ENCODE results near the gene DIO2. TPM values are rescaled to one million over a fixed set of nuclear protein-coding genes. Genes with fewer than 3 reads are reported as not detected.

Gene DIO2
- total RNA-seq, 1 donor from 2014 or later, result 1.4 TPM

DNA sequence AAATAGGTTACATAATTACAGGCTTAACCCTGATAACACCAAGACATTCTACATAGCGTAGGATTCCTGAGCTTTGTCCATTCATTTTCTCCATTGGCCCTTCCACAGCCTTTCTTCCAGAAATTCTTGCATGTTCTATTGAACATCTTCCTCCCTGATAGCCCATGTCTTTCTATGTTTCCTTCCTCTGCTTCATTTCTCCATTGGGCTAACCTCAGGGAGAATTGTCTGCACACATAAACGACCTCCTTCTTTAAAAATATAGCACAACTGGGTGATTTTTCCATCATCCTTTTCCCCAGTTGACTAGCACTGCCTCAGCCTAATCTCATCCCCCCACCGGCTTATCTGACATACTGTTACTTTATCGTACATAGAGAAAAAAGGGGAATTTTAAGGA is 11.2 kb downstream of the DIO2 start:
- TF ChIP-seq, protein P1, sequence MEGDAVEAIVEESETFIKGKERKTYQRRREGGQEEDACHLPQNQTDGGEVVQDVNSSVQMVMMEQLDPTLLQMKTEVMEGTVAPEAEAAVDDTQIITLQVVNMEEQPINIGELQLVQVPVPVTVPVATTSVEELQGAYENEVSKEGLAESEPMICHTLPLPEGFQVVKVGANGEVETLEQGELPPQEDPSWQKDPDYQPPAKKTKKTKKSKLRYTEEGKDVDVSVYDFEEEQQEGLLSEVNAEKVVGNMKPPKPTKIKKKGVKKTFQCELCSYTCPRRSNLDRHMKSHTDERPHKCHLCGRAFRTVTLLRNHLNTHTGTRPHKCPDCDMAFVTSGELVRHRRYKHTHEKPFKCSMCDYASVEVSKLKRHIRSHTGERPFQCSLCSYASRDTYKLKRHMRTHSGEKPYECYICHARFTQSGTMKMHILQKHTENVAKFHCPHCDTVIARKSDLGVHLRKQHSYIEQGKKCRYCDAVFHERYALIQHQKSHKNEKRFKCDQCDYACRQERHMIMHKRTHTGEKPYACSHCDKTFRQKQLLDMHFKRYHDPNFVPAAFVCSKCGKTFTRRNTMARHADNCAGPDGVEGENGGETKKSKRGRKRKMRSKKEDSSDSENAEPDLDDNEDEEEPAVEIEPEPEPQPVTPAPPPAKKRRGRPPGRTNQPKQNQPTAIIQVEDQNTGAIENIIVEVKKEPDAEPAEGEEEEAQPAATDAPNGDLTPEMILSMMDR (IDR thresholded peaks at IDR 0.05), result no peak
- no peak overlapping the region for H3K27ac Mint-ChIP-seq (ENCODE audit: unreplicated experiment)
- no peaks in the 10 kb centered on the region for H3K27me3 Mint-ChIP-seq (ENCODE audit: low read depth)
- H3K4me1 Mint-ChIP-seq (ENCODE audit: low read depth), result no peaks in the 10 kb centered on the region
- H3K4me3 Mint-ChIP-seq (ENCODE audit: unreplicated experiment), result no peak overlapping the region
- no peaks in the 10 kb centered on the region for H3K36me3 Mint-ChIP-seq (ENCODE audit: low read depth)
- H3K9me3 Mint-ChIP-seq (ENCODE audit: low read depth), result no peaks in the 10 kb centered on the region
- DNase-seq (ENCODE audit: low spot score), result no peak

GRCh38 chr14:80188571-80188970 is 22.7 kb downstream of the DIO2 start:
- TF ChIP-seq, protein P1 (IDR thresholded peaks at IDR 0.05), result no peak
- Mint-ChIP-seq H3K36me3 (ENCODE audit: low read depth) (peaks cover 2% of the 10 kb centered on the region), H3K4me3 (ENCODE audit: unreplicated experiment) (no peak overlapping the region), H3K9me3 (ENCODE audit: low read depth) (peaks cover 3% of the 10 kb centered on the region), H3K4me1 (ENCODE audit: low read depth) (no peaks in the 10 kb centered on the region), H3K27ac (ENCODE audit: unreplicated experiment) (no peak overlapping the region), H3K27me3 (ENCODE audit: low read depth) (no peaks in the 10 kb centered on the region)
- no peak for DNase-seq (ENCODE audit: low spot score)

DNA sequence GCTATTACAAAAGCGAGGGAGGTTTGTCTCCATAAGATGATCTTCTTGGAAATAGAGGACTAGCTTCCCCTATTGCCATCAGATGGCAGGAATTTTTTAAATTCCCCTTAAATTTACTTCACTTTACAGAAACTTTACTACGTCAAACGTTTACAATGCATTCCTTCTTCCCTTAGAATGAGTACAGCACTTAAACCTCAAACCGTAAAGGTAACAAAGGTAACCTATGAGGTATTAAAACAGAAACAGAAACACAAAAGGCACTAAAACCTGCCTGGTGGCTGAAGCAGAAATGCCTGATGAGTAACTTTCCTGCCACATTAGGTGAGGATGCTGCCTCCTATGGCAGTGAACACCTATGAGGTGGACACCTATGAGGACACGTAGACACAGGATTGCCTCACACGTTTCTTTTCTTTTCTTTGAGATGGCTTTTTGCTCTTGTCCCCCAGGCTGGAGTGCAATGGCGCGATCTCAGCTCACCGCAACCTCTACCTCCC is 25.0 kb downstream of the DIO2 start:
- no peak overlapping the region for H3K4me3 Mint-ChIP-seq (ENCODE audit: unreplicated experiment)
- no peaks in the 10 kb centered on the region for H3K4me1 Mint-ChIP-seq (ENCODE audit: low read depth)
- H3K27ac Mint-ChIP-seq (ENCODE audit: unreplicated experiment), result no peak overlapping the region
- DNase-seq (ENCODE audit: low spot score), result no peak
- H3K27me3 Mint-ChIP-seq (ENCODE audit: low read depth), result no peaks in the 10 kb centered on the region
- TF ChIP-seq, protein P1 (IDR thresholded peaks at IDR 0.05), result no peak
- peaks cover 6% of the 10 kb centered on the region for H3K9me3 Mint-ChIP-seq (ENCODE audit: low read depth)
- peaks cover 2% of the 10 kb centered on the region for H3K36me3 Mint-ChIP-seq (ENCODE audit: low read depth)

DNA sequence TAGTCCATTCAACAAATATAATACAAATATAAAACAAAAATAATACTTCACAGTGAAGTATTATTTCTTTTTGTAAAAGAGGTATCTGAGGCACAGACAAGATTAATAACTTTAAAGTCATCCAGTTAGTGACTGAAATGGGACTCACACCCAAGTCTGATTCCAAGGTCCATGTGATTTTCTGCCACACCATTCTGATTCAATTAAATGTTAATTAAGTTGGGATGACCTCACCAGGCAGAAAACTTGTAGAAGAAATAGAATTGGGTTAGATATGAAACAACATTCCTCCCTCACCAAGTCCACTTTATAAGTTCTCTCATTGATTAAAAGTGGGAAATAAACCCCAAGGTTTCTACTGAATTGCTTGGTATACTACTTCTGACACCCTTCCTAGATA is 34.4 kb downstream of the DIO2 start:
- no peak overlapping the region for H3K27ac Mint-ChIP-seq (ENCODE audit: unreplicated experiment)

GRCh38 chr14:80172375-80173051 is 38.8 kb downstream of the DIO2 start:
- no peak overlapping the region for H3K4me3 Mint-ChIP-seq (ENCODE audit: unreplicated experiment)
- no peaks in the 10 kb centered on the region for H3K36me3 Mint-ChIP-seq (ENCODE audit: low read depth)
- no peaks in the 10 kb centered on the region for H3K27me3 Mint-ChIP-seq (ENCODE audit: low read depth)
- peaks cover 50% of the 10 kb centered on the region for H3K4me1 Mint-ChIP-seq (ENCODE audit: low read depth)
- TF ChIP-seq, protein P1 (IDR thresholded peaks at IDR 0.05), result no peak
- DNase-seq (ENCODE audit: low spot score), result no peak
- peaks cover 11% of the 10 kb centered on the region for H3K9me3 Mint-ChIP-seq (ENCODE audit: low read depth)
- H3K27ac Mint-ChIP-seq (ENCODE audit: unreplicated experiment), result no peak overlapping the region

More for the DNA sequence above, 34.4 kb downstream of the DIO2 start:
- Mint-ChIP-seq H3K4me1 (ENCODE audit: low read depth) (peaks cover 20% of the 10 kb centered on the region), H3K4me3 (ENCODE audit: unreplicated experiment) (no peak overlapping the region), H3K9me3 (ENCODE audit: low read depth) (peaks cover 7% of the 10 kb centered on the region), H3K27me3 (ENCODE audit: low read depth) (no peaks in the 10 kb centered on the region), H3K36me3 (ENCODE audit: low read depth) (no peaks in the 10 kb centered on the region)
- TF ChIP-seq, protein P1 (IDR thresholded peaks at IDR 0.05), result no peak
- no peak for DNase-seq (ENCODE audit: low spot score)

All from chondrocyte (in vitro differentiated cells).